ENCODE results near the gene NPW. TPM values are rescaled to one million over a fixed set of nuclear protein-coding genes. Genes with fewer than 3 reads are reported as not detected.

Gene NPW
- total and polyA plus RNA-seq, 9 of the 15 experiments (the other 6 are each of a cell fraction or from before 2014, with no cell fraction given): 0.14 to 4.0 (median 2.6) TPM; not detected in 4

GRCh38 chr16:1991948-1992703 is 27.5 kb upstream of the NPW start (continued):
- no peak for TF ChIP-seq PRDM10 (IDR thresholded peaks at IDR 0.05; ENCODE audit: partially characterized antibody)
- TF ChIP-seq ZNF407 (IDR thresholded peaks at IDR 0.05; ENCODE audit: low read depth): no peak
- TF ChIP-seq ZNF655 (CRISPR knock-in tag; IDR thresholded peaks at IDR 0.05): no peak
- TF ChIP-seq ZNF76 (CRISPR knock-in tag; IDR thresholded peaks at IDR 0.05; ENCODE audit: borderline replicate concordance): no peak; the same call in 1 of the 2 replicates
- TF ChIP-seq GABPB1 (CRISPR knock-in tag; IDR thresholded peaks at IDR 0.05): peak; percentile 74
- TF ChIP-seq, protein P1, sequence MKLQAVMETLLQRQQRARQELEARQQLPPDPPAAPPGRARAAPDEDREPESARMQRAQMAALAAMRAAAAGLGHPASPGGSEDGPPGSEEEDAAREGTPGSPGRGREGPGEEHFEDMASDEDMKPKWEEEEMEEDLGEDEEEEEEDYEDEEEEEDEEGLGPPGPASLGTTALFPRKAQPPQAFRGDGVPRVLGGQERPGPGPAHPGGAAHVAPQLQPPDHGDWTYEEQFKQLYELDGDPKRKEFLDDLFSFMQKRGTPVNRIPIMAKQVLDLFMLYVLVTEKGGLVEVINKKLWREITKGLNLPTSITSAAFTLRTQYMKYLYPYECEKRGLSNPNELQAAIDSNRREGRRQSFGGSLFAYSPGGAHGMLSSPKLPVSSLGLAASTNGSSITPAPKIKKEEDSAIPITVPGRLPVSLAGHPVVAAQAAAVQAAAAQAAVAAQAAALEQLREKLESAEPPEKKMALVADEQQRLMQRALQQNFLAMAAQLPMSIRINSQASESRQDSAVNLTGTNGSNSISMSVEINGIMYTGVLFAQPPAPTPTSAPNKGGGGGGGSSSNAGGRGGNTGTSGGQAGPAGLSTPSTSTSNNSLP (IDR thresholded peaks at IDR 0.05; ENCODE audit: borderline replicate concordance, low read depth, low read length): no peak
- TF ChIP-seq, protein P2, sequence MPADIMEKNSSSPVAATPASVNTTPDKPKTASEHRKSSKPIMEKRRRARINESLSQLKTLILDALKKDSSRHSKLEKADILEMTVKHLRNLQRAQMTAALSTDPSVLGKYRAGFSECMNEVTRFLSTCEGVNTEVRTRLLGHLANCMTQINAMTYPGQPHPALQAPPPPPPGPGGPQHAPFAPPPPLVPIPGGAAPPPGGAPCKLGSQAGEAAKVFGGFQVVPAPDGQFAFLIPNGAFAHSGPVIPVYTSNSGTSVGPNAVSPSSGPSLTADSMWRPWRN (IDR thresholded peaks at IDR 0.05; ENCODE audit: low read depth): no peak
- no peak for TF ChIP-seq MTF1 (CRISPR knock-in tag; IDR thresholded peaks at IDR 0.05; ENCODE audit: borderline replicate concordance)
- TF ChIP-seq ILK (tag; IDR thresholded peaks at IDR 0.05; ENCODE audit: borderline replicate concordance, low read depth): no peak
- TF ChIP-seq SNRNP70 (optimal IDR thresholded peaks at IDR 0.05; ENCODE audit: low read depth, low read length): no peak

Measured in K562 (cell line).